Middle frontal gyrus (tissue), 1 donor: ENCODE data around the gene CDR2.

Experiments
- DNase-seq: peaks from one replicate; pipeline ENCODE4 v3.0.0-alpha.2; 2015; ENCODE audit warnings: low spot score; ENCODE audit errors: extremely low spot score

CDR2 gene

DNA sequence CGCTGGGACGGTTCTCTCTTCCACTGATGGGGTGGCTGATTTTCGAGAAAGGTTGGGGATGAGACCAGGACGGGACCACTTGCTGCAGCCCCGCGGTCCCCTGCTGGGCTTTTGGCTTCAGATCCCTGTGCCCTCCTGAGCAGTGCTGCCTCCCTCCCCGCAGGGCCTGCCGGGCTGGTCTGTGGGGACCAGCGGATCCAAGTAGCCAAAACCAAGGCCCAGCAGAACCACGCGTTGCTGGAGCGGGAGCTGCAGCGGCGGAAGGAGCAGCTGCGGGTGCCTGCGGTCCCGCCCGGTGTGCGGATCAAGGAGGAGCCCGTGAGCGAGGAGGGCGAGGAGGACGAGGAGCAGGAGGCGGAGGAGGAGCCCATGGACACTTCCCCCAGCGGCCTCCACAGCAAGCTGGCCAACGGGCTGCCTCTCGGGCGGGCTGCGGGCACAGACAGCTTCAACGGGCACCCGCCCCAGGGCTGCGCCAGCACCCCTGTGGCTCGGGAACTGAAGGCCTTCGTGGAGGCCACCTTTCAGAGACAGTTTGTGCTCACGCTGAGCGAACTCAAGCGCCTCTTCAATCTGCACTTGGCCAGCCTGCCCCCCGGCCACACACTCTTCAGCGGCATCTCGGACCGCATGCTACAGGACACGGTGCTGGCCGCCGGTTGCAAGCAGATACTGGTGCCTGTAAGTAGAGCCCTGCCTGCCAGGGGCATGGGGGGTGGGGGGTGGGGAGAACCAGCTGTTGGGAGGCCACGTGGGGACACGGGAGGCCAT lies 48.6 kb downstream of the CDR2 start:
- DNase-seq = no peak

DNA sequence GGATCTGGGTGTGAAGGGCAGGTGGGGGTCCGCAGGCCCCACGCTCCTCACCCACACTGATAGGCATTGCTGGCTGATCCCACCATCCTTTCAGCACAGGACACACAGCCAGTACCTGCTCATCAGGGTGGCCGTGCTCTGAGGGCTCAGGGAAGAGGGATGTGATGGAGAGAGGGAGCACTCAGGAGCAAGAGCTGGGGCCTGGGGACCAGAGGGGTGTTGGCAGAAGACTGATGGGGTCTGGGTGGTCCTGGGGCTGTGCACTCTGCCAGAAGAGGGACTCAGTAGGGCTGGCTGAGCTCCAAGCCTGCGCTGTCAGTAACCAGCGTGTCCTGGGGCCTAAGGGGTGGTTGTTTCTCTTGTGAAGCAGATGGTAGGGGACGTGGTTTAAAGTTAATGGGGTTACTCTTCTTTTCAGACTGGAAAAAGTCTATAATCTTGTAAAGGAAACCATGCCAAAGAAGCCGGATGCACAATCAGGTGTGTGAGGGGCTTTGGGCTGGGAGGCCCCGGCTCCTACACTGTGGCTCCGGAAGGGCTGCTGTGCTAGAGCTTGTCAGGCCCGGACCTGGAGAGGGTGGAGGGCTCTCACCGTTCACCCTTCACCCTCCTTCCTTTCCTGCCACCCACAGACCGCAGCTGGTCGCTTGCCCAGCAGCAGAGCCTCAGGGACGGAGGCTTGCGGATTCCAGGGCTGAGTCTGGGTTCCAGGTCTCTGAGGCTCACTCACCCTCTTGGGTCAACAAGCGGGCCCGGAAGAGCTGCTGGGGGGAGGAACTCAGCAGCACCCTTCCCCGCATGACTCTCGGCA lies 49.4 kb downstream of the CDR2 start:
- no peak for DNase-seq

DNA sequence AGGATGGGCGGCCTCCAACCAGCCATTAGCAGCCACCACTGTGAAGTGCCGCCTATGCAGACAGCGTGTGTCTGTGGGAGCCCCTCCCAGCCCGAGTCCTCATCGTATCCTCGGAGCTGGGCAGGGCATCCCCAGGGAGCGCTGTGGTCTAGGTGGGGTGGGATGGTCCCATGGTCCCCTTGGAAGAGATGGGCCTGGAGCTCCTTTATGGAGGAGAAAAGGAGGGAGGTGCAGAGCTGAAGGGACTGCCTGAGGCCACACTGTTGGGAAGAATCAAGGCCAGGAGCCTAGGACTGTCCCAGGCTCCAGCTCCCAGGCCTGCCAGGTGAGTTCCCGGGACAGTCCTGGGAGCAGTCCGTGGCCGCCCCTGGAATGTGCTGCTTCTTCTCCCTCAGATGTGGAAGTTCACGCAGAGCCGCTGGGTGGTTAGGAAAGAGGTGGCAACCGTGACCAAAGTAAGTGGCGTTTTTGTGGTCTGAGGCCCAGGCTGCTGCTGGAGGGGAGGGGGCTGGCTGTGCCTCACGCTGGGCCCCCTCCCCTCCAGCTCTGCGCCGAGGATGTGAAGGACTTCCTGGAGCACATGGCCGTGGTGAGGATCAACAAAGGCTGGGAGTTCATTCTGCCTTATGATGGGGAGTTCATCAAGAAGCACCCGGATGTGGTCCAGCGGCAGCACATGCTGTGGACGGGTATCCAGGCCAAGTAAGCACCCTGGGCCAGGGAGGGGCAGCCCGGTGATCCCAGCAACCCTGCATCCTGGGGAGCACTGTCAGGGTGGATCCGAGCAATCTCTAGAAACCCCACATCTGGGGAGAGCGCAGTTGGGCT lies 50.2 kb downstream of the CDR2 start:
- no peak for DNase-seq

DNA sequence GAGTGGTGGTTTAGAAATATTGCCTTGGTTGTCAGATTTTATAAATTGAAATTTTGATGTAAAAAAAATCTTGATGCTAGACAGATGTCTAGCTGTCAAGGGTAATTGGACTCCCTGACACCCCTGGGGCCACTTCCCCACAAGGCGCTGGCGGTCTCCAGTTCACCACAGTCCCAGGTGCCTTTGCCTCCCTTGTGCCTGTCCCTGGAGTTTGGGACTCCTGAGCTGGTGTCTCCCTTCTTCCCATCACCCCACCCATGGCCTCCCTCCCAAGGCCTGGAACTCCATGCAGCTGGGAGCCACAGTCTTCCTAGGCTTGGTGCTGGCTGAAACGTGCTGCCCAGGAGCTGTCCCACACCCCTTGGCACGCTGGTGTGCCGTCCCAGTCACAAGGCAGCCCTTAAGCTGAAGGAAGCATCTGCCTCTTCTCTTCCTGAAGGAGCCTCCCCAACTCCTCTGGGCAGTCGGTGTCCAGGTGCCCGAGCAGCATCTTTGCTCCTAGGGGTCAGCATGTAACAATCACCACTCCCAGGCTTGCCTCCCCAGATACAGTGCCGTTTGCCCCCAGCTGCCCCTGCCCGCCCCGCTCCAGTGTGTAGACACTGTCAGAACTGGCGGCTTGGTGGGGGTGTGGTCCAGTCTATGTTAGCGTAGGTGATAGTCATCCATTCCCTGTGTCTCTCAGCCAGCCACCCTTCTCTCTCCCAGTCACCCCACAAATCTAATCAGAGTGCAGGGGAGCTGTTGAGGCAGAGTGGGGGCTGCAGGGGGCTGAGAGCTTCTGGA lies 51.1 kb downstream of the CDR2 start:
- no peak for DNase-seq

DNA sequence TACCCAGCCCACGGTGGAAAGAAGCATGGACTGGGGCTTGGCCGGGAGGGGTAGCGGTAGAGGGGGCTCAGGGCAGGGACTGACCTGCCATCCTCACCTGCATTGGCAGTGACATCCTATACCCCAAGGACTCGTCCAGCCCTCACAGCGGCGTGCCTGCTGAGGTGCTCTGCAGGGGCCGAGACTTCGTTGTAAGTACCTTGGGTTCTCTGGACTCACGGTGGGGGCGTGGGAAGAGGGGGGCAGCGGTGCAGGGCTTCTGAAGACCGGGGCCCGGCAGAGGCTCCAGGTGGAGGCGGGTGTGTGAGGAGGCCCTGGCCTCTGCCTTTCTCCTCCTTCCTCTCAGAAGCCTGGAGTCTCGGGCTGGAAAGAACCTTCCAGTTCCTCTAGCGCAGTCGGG lies 51.7 kb downstream of the CDR2 start:
- no peak for DNase-seq

DNA sequence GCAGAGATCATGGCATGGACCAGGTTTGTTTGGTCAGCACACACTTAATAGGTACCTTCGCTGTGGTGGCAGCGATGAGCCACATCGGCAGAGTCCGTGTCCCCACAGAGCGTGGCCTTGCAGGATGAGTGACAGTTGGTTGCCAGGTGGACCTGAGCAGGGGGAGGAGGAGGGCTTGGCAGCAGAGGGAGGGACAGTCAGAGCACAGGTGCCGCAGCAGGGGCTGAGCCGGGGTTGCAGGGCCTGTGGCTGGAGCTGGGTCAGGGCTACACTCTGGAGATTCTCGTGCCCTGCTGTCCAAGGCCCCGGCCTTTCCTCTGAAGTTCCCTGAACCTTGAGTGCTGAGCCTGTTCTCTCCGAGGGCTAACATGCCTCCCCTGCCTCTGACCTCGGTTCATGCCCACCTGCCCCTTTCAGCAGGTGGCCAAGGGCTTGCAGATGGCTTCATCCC lies 52.4 kb downstream of the CDR2 start:
- DNase-seq = no peak

DNA sequence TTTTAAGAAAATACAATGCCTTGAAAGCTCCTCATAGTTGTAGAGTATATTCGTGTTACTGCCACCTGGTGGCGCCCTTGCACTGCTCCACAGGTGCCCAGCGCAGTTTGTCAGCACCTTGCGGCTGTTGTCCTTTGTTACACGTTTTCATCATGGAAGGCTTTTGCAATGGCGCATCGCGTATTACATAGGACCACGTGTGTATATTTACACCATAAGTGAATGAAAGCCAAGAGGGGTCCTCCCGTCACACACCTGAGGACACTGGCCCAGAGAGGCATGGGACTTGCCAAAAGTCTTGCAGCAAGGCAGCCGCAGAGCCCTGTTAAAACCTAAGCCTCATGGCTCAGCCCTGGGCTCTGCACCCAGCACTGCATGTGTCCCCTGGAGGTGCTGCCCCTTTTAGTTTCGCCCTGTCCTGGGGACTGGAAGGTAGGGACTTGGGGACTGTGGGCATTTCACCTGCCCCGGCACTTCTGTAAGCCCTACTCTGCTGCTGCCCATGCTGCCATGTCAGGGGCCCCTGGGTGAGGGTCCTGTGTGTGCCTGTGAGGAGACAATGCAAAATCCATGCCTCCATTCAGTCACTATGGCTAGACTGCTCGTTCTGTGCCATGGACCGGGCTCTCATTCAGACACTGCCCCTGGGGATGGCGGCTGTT lies 52.9 kb downstream of the CDR2 start:
- DNase-seq = peak; percentile 40

DNA sequence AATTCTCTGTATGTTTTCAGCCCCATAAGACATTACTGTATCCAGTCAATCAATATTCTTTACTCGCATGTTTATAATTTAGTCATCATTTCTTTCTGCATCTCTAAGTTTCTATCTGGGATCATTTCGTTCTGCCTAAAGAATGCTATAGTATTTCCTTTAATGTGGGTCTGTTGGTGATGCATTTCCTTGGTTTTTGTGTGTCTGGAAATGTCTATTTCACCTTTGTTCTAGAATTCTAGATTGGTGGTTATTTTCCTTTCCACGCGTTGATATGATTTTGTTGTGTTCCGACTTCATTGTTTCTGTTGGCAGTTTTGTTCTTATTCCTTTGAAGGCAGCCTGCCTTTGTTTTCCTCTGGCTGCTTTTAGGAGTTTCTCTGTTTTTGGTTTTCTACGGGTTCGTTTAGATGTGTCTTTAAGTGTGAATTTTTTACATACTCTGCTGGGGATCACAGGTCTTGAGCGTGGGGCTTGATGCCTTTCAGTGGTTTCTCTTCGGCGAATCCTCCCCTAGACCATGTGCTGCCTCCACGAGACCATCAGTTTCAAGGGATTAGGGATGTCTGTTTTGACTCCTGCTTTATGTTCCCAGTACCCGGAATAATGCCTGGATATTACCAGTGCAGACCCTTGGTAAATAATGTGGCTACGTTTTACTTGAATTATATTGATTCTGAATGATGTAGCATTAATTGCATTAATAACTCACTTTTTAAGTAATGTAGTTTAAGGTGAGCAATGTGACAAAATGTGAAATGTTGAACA lies 53.7 kb downstream of the CDR2 start:
- DNase-seq = no peak

DNA sequence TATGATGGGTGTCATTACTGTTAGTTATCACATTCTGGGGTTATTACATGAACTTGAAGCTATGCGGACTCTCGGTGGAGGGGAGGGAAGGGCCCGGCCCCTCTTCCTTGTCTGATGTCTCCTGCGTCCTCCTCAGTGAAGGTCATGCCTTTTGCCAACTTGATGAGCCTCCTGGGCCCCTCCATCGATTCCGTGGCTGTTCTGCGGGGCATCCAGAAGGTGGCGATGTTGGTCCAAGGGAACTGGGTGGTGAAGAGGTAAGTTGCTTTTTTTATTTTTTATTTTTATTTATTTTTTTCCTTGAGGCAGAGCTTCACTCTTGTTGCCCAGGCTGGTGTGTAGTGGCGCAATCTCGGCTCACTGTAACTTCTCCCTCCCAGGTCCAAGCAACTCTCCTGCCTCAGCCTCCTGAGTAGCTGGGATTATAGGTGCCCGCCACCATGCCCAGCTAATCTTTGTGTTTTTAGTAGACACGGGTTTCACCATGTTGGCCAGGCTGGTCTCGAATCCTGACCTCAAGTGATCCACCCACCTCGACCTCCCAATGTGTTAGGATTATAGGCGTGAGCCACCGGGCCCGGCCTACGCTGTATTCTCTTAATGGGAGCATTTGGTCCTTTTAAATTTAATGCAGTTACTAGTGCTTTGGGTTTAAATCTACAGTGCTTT lies 55.6 kb downstream of the CDR2 start:
- no peak for DNase-seq

DNA sequence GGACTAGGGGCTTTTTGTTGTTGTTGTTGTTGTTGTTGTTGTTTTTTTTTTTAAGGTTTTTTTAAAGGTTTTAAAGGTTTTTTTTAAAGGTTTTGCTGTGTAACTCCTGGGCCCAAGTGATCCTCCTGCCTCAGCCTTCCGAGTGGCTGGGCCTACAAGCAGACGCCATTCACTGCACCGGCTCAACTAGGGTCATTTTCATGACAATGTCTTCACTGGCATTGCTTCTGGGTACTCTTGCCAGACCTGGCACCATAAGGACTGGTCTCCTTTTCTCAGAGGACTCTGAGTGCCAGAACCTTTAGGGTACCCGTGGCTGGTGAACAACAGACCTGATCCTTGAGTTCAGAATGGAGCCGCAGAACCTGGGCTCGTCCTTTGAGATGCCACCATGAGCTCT lies 56.8 kb downstream of the CDR2 start:
- no peak for DNase-seq

DNA sequence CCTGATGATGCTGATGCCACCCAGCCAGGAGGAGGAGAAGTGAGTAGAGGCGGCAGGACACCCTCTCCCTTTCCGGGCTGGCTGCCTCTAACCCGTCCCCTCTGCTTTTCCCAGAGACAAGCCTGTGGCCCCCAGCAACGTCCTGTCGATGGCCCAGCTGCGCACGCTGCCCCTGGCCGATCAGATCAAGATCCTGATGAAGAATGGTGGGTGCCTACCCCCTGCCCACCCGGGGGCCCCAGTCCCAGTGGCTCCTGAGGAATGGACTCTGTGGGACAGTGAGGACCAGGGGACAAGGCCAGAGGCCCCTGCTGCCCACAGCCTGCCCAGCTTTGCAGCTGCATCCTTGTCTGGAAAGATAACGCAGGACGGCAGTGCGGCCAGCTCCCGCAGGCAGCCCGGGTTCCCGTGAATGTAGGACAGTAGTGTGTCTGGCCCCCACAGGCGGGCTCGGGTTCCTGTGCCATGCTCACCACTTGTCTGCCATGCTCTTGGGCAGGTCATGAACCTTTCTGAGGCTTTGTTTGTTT lies 57.4 kb downstream of the CDR2 start:
- DNase-seq = no peak

DNA sequence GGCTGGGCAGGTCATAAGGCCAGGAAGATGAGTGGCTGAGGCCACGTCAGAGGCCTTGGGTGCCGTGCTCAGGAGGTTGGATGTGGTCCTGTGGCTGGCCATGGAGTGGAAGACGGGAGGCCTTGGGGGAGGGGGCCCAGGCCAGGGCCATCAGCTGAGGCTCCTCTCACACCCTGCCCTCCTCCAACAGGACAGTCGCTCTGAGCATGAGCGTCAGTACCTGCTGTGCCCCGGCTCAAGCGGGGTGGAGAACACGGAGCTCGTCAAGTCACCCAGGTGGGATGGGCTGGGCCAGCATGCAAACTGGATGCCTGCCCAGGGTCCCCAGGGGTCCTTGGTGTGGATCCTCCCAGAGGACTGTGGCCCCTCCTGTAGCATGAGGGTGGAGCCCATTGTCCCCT lies 58.0 kb downstream of the CDR2 start:
- DNase-seq = no peak

DNA sequence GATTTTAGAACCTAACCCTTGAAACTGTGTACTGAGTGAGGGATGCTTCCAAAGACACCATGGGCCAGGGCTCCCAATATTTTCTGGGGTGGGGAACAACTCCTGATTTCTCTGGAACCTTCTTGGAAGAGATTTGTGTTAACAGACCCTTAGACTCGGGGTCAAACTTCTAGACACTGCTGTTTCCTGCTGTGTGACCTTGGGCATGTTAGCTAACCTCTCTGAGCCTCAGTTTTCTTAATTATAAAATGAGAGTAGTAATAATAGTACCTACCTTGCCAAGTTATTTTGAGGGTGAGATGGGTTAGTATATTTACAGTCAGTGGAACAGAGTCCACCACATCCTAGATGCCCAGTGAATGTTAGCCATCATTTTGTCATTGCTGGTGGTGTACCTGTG lies 58.4 kb downstream of the CDR2 start:
- DNase-seq = no peak

DNA sequence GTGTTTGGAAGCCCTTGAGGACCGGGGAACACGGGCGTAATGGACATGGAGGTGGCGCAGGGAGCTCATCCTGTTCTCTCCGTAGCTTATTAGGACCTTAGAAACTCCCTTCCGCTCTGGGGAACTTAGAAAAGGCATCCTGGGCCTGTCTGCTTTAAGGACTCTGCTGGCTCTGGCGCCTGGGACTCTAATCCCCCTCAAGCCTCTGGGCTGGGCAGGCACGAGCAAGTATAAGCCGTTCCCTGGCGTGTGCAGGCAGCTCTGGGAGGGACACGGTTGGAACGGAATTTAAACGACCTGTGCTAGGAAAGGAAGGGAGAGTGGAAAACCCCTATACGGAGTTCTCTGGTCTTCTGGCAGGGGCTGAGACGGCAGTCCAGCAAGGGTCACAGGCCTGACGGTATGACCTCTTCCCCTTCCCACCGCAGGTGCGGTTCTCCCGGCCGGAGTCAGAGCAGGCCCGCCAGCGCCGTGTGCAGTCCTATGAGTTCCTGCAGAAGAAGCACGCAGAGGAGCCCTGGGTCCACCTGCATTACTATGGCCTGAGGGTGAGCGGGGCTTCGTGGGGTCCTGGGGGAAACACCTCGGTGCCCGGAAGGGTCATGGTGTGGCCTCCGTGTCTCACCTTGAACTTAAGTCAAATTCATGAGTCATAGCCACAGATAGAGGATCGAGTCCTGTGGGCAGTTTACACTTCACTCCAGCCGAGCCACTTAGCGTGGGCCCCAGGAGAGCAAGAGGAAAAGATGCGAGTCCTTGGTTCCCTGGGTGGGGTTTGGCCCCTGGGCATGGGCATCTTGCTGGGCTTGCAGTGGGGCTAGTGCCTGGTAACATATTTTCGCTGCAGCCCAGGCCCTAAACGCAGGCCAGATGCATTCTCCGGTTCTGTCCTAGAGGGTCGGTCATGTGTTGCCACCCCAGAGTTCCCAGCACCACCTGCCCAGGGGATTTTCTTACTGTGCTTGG lies 59.5 kb downstream of the CDR2 start:
- DNase-seq = no peak

DNA sequence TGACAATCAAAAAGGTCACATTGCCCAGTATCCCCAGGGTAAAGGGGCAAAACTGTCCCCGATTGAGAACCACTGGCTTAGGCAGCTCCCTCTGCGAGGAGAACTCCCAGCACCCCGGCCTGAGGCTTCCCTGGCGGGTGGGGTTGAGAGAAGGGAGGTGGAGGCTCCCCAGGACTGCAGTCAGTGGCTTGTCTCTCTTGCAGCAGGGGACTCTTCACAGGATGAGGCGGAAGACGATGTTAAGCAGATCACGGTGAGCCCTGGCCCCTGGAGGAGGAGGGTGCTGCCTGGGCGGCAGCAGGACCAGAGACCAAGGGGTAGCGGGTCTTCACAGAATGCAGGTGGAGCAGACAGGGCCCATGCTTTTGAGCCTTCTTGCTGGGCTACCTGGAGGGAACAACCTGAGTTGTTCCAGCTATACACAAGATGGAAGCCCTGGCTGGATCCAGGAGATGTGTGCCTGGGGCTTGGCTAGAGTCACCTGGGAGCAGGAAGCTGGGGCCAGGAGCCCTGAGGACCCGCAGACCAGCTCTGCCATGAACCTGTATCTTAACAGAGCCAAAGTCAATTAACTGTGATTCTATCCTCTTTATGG lies 60.4 kb downstream of the CDR2 start:
- DNase-seq = no peak

DNA sequence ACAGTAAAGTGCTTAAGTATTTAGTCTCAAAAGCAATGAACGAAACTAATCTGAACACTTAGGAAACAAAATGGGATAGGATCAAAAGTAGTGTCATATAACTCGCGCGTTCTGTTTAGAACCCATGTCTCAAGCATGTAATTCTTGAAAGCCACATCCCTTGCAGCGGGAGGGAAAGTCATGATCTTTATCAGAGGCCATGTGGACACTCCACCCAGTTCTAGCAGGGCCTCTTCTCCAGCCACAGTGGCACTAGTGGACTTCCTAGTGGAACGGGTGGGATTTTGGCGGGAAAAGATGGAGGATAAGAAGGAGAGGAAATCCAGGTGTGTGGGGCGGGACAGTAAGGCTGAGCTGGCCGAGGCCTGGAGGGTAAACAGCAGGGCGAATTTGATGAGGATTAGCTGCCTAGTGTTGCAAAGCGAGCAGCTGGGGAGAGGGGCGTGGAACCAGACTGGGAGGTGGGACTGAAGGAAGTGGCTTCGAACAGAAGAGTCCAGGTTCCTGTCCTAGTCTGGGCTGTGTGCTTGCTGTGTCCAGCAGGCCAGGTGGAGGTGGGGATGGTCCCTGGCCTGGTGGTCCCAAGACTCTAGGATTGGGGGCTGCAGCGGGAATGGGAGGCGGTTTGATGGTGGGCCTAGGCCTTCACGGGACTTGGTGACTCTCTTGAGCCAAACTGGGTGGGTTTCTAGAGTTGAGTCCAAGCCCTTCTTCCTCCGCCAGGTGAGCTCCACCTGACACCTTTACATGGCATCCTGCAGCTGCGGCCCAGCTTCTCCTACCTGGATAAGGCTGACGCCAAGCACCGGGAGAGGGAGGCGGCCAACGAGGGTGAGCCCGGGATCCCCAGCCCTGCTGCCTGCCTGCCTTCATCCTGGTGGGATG lies 61.3 kb downstream of the CDR2 start:
- DNase-seq = no peak
